Endothelial cell of hepatic sinusoid (primary cell): Measurements from ENCODE around the gene MPL.

Experiments
- in situ Hi-C: cut with HindIII; loops from 2 replicates; pipeline ENCODE4 v1.10.0; 2017; ENCODE audit warnings: low sequenced_read_pairs

Gene MPL

GRCh38 chr1:43321331-43321891 is 16.2 kb upstream of the MPL start:
- in situ Hi-C loops = no loop called here

- in situ Hi-C loops = no loop called here
Measured at GRCh38 chr1:43322506-43322905, 15.1 kb upstream of the MPL start.

GRCh38 chr1:43324810-43325209 is 12.8 kb upstream of the MPL start:
- in situ Hi-C loops = no loop called here

GRCh38 chr1:43325381-43325780 is 12.2 kb upstream of the MPL start:
- in situ Hi-C loops = no loop called here

GRCh38 chr1:43327549-43328292 is 9.9 kb upstream of the MPL start:
- in situ Hi-C loops = no loop called here

GRCh38 chr1:43329995-43330751 is 7.4 kb upstream of the MPL start:
- in situ Hi-C loops = no loop called here

- in situ Hi-C loops = no loop called here
Measured at GRCh38 chr1:43331688-43332087, 5.9 kb upstream of the MPL start.

- in situ Hi-C loops = no loop called here
Measured at GRCh38 chr1:43334453-43335205, 3.0 kb upstream of the MPL start.

GRCh38 chr1:43338001-43338400 is 383 bp downstream of the MPL start:
- in situ Hi-C loops = no loop called here

GRCh38 chr1:43339584-43340232 is 2.1 kb downstream of the MPL start:
- in situ Hi-C loops = no loop called here

- in situ Hi-C loops = no loop called here
Measured at GRCh38 chr1:43340559-43340958, 2.9 kb downstream of the MPL start.

- in situ Hi-C loops = no loop called here
Measured at GRCh38 chr1:43344267-43344850, 6.7 kb downstream of the MPL start.

- in situ Hi-C loops = no loop called here
Measured at GRCh38 chr1:43345120-43345519, 7.5 kb downstream of the MPL start.

GRCh38 chr1:43346636-43347035 is 9.0 kb downstream of the MPL start:
- in situ Hi-C loops = no loop called here

- in situ Hi-C loops = no loop called here
Measured at GRCh38 chr1:43348343-43348808, 10.8 kb downstream of the MPL start.

- in situ Hi-C loops = no loop called here
Measured at GRCh38 chr1:43348809-43349593, 11.4 kb downstream of the MPL start.

- in situ Hi-C loops = no loop called here
Measured at GRCh38 chr1:43349594-43350306, 12.1 kb downstream of the MPL start.

- in situ Hi-C loops = no loop called here
Measured at GRCh38 chr1:43350976-43351375, 13.4 kb downstream of the MPL start.
